H1 (cell line): Measurements from ENCODE around the gene NDST4.

Experiments used
- CTCF ChIP-seq, 3 experiments: IDR thresholded peaks; 1 replicate in 2 of 3; 2 replicates in 1 of 3; pipeline versions ENCODE4 v1.5.1 to v1.6.1; 2011; ENCODE audit warnings: low read length in 3 of 3, mild to moderate bottlenecking in 3 of 3, inconsistent platforms in 2 of 3, low read depth in 1 of 3, moderate library complexity in 1 of 3; ENCODE audit not compliant: insufficient read depth in 1 of 3; ENCODE audit errors: control extremely low read depth in 1 of 3
- EGR1 ChIP-seq: IDR thresholded peaks from 2 replicates; pipeline ENCODE4 v1.6.1; 2011; ENCODE audit warnings: low read depth, low read length, borderline replicate concordance
- GTF2F1 ChIP-seq: IDR thresholded peaks from 2 replicates; pipeline ENCODE4 v1.6.1; 2012; ENCODE audit warnings: low read depth, low read length, improper control_type of control experiment, borderline replicate concordance
- JUND ChIP-seq: IDR thresholded peaks from 2 replicates; pipeline ENCODE4 v1.6.1; 2011; ENCODE audit warnings: mild to moderate bottlenecking, improper control_type of control experiment, low read length
- MAFK ChIP-seq: IDR thresholded peaks from 2 replicates; pipeline ENCODE4 v1.6.1; 2012; ENCODE audit warnings: low read depth, mild to moderate bottlenecking, improper control_type of control experiment, low read length
- POLR2A ChIP-seq, 2 experiments: IDR thresholded peaks; 1 replicate in 1 of 2; 2 replicates in 1 of 2; pipeline ENCODE4 v1.6.1; 2011; ENCODE audit warnings: low read depth in 2 of 2, low read length in 2 of 2, mild to moderate bottlenecking in 2 of 2; ENCODE audit errors: control extremely low read depth in 1 of 2
- SP1 ChIP-seq: IDR thresholded peaks from 2 replicates; pipeline ENCODE4 v1.6.1; 2011; ENCODE audit warnings: low read depth, low read length
- TAF1 ChIP-seq: IDR thresholded peaks from 2 replicates; pipeline ENCODE4 v1.6.1; 2011; ENCODE audit warnings: mild to moderate bottlenecking, low read depth, low read length
- TBP ChIP-seq: IDR thresholded peaks from 2 replicates; pipeline ENCODE4 v1.6.1; 2011; ENCODE audit warnings: low read depth, low read length, improper control_type of control experiment
- TCF12 ChIP-seq: IDR thresholded peaks from 2 replicates; pipeline ENCODE4 v1.6.1; 2011; ENCODE audit warnings: low read depth, mild to moderate bottlenecking, low read length
- USF2 ChIP-seq: IDR thresholded peaks from 2 replicates; pipeline ENCODE4 v1.6.1; 2011; ENCODE audit warnings: low read length, improper control_type of control experiment

- no peak for TF ChIP-seq POLR2A (IDR thresholded peaks at IDR 0.05; ENCODE audit: control extremely low read depth in 1 of 2, low read depth in 2 of 2, low read length in 2 of 2)
- no peak for TF ChIP-seq USF2
- no peak for TF ChIP-seq JUND
- no peak for TF ChIP-seq EGR1
- no peak for TF ChIP-seq SP1
- TF ChIP-seq GTF2F1: no peak
- TF ChIP-seq MAFK: no peak
- TF ChIP-seq CTCF (IDR thresholded peaks at IDR 0.05; ENCODE audit: control extremely low read depth in 1 of 3, insufficient read depth in 1 of 3, low read depth in 1 of 3, low read length in 3 of 3): no peak
- TF ChIP-seq TBP: no peak
- TF ChIP-seq TAF1: no peak
- no peak for TF ChIP-seq TCF12
Observed at GRCh38 chr4:114870987-114871386, 242.4 kb downstream of the NDST4 start.
